NB4 (cell line): ENCODE data around the gene MTREX.

Source experiments
- DNase-seq: peaks from one replicate; pipeline ENCODE4 v3.0.0; 2010; ENCODE audit warnings: low read depth
- H3K4me3 ChIP-seq: one replicate; pipeline ENCODE4 v1.5.1; 2011; ENCODE audit warnings: mild to moderate bottlenecking, low read depth, low read length, moderate library complexity
- CTCF ChIP-seq: IDR thresholded peaks from one replicate; pipeline ENCODE4 v1.5.1; 2012; ENCODE audit warnings: low read depth, low read length
- MYC ChIP-seq: IDR thresholded peaks from 2 replicates; pipeline ENCODE4 v1.6.1; 2011; ENCODE audit warnings: low read depth, low read length
- POLR2A ChIP-seq: IDR thresholded peaks from 2 replicates; pipeline ENCODE4 v1.6.1; 2011; ENCODE audit warnings: mild to moderate bottlenecking; ENCODE audit not compliant: insufficient read length; ENCODE audit errors: extremely low read depth
- TF ChIP-seq, protein P1 (sequence below): IDR thresholded peaks from 2 replicates; pipeline ENCODE4 v1.6.1; 2011; ENCODE audit warnings: low read depth, low read length

MTREX gene

DNA sequence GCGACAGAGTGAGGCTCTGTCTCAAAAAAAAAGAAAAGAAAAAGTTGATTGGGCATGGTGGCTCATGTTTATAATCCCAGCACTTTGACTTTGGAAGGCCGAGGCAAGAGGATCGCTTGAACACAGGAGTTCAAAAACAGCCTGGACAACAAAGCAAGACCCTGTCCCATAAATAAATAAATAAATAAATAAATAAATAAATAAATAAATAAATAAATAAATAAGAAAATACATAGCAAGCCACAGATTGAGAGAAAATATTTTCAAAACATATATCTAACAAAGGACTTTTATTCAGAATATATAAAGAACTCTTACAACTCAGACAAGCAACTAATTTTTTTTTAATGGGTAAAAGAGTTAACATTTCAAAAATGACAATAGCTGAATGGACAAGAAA is 155.8 kb downstream of the MTREX start:
- TF ChIP-seq POLR2A (no peak), MYC (no peak), CTCF (no peak)
- TF ChIP-seq, protein P1, sequence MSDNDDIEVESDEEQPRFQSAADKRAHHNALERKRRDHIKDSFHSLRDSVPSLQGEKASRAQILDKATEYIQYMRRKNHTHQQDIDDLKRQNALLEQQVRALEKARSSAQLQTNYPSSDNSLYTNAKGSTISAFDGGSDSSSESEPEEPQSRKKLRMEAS: no peak
- no peak for DNase-seq
- H3K4me3 ChIP-seq: no peak overlapping the region

- no peak overlapping the region for H3K4me3 ChIP-seq
- DNase-seq: no peak
- TF ChIP-seq CTCF (no peak), MYC (no peak), POLR2A (no peak)
- TF ChIP-seq, protein P1: no peak
Observed at GRCh38 chr5:55467862-55468551, 160.2 kb downstream of the MTREX start.

- no peak for DNase-seq
- TF ChIP-seq CTCF: no peak
- TF ChIP-seq, protein P1: no peak
- no peak for TF ChIP-seq POLR2A
- no peak for TF ChIP-seq MYC
- no peak overlapping the region for H3K4me3 ChIP-seq
Observed at GRCh38 chr5:55469839-55470238, 162.1 kb downstream of the MTREX start.

DNA sequence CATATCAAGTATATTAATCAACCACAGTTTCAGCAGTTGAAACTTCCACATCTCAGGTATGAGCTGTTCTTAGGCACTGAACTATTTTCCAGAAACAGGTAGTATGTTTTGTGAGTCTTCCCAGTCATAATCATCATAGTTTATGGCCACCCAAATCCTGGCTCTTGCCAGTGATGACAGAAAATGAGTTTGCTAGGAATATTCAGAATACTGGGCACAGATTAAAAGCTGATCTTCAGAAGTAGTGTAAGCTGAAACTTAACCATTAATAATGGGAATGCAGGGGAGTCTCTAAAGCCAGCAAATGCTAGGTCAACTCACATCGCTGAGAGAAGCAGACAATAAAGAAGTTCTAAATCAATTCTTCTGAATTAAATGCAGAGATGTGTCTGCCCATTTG is 162.5 kb downstream of the MTREX start:
- DNase-seq: no peak
- TF ChIP-seq CTCF: no peak
- TF ChIP-seq MYC: no peak
- TF ChIP-seq POLR2A: no peak
- TF ChIP-seq, protein P1: no peak
- no peak overlapping the region for H3K4me3 ChIP-seq

- DNase-seq: no peak
- no peak for TF ChIP-seq CTCF
- TF ChIP-seq, protein P1: no peak
- TF ChIP-seq MYC: no peak
- no peak for TF ChIP-seq POLR2A
Observed at GRCh38 chr5:55471468-55471867, 163.7 kb downstream of the MTREX start.

DNA sequence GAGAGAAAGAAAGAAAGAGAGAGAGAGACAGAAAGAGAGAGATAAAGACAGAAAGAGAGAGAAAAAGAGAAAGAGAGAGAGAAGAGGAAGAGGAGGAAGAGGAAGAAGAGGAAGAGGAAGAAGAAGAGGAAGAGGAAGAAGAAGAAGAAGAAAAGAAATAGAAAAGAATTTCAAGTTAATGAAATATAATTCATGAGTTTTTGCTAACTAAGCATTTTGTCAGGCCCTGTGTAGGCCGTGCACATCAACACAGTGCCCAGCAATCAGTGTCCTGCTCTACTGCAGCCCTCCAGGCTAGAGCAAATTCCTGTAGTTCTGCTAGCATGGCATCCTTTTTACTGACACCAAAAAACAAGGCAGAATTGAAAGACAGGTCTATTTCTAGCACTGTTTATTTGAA is 164.9 kb downstream of the MTREX start:
- H3K4me3 ChIP-seq: no peak overlapping the region
- TF ChIP-seq CTCF: no peak
- no peak for TF ChIP-seq POLR2A
- no peak for DNase-seq

More at GRCh38 chr5:55471468-55471867, 163.7 kb downstream of the MTREX start:
- no peak overlapping the region for H3K4me3 ChIP-seq
